Activated naive CD4-positive, alpha-beta T cell treated with anti-CD3 and anti-CD28 coated beads, Interleukin-2, amount 10 ng/mL, durations not matched to agents 7 days and 5 days (primary cell): ENCODE results near the gene FLNA.

Experiments
- CTCF ChIA-PET: fragments of 350-600 bp; sonication (Branson Sonifier 250); formaldehyde crosslinking; loops from one replicate; lab custom pipeline; 2021; ENCODE audit warnings: antibody characterized with exemption; lab: Charles Lee
- DNase-seq: peaks from one replicate; pipeline ENCODE4 v3.0.0-alpha.2; 2020
- H3K27ac Mint-ChIP-seq: one replicate; pipeline ENCODE4 v1.8.0; 2021; ENCODE audit warnings: mild to moderate bottlenecking, moderate library complexity, mixed read lengths
- H3K27me3 Mint-ChIP-seq: one replicate; pipeline ENCODE4 v1.8.0; 2021; ENCODE audit warnings: mild to moderate bottlenecking, mixed read lengths
- H3K36me3 Mint-ChIP-seq: one replicate; pipeline ENCODE4 v1.8.0; 2021; ENCODE audit warnings: mixed read lengths
- H3K4me1 Mint-ChIP-seq: one replicate; pipeline ENCODE4 v1.8.0; 2021; ENCODE audit warnings: mixed read lengths
- H3K4me3 Mint-ChIP-seq: one replicate; pipeline ENCODE4 v1.8.0; 2021; ENCODE audit warnings: mild to moderate bottlenecking, moderate library complexity, mixed read lengths
- H3K9me3 Mint-ChIP-seq: one replicate; pipeline ENCODE4 v1.8.0; 2021; ENCODE audit warnings: mixed read lengths

The FLNA gene

GRCh38 chrX:154374313-154375155 lies at the start of gene FLNA:
Gene FLNA, minus strand, starts transcription at chrX:154374634. Its CDS starts 3,389 bp downstream, at chrX:154371245.
- Mint-ChIP-seq H3K4me3 (peak within 1 kb of the TSS; percentile 80), H3K4me1 (peaks cover 26% of the 10 kb centered on the region), H3K27me3 (no peaks in the 10 kb centered on the region), H3K36me3 (peaks cover 7% of the 10 kb centered on the region), H3K9me3 (no peaks in the 10 kb centered on the region), H3K27ac (peak within 1 kb of the TSS; percentile 14)
- DNase-seq, result peak; percentile 55
- CTCF ChIA-PET, result interaction anchor here (0.9 to 2.1 kb wide), 9 partner anchors 9 to 162 kb away, joined by 3 to 17 read pairs (median 4); partner anchors contain the start of gene SLC10A3

DNA sequence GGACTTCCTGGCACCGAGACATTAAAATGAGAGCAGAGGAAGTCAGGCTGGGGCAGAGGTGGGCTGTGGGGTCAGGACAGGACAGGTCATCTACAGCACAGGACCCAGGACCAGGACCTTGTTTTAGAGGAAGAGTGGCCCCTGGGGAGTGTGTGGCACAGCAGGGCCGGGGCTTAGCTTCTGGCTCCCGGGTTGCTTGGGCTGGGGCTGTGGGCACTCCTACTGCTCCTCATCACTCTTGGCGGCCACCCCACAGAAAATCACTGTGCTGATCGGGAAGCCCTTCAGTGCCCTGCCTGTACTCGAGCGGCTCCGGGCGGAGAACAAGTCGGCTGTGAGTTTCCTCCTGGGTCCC lies 45.9 kb upstream of the FLNA start:
- CTCF ChIA-PET, result no interaction called here
- no peak overlapping the region for H3K27ac Mint-ChIP-seq
- peaks cover 7% of the 10 kb centered on the region for H3K36me3 Mint-ChIP-seq
- H3K4me1 Mint-ChIP-seq, result peaks cover 9% of the 10 kb centered on the region
- no peaks in the 10 kb centered on the region for H3K27me3 Mint-ChIP-seq
- H3K4me3 Mint-ChIP-seq, result no peak overlapping the region
- H3K9me3 Mint-ChIP-seq, result no peaks in the 10 kb centered on the region
- no peak for DNase-seq

DNA sequence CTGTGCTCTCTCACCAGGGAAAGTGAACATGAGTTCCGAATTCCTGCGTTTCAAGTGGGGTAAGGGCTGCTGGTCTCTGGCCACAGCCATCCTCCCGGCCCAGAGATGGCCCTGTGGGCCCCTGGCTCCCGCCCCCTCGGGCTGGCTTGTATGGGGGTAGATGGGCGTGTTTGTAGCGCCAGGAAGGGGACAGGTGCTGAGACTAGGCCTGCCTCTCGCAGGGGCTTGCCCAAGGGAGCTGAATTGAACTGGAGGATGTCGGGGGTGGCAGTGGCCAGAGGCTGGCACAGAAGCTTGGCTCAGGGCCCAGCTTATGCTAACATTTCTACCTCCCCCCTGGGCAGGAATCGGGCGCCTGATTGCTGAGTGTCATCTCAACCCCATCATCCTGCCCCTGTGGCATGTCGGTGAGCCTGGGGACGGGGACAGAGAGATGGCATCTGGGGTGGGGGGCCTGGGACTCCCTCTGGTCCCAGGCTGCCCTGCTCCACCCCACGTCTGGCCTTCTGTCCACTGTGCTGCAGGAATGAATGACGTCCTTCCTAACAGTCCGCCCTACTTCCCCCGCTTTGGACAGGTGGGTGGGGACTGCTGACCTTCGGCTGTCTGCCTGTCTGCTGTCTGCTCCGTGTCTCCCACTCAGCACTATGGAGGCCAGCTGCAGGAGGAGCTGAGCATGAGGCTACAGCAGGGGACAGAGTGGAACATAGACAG lies 45.4 kb upstream of the FLNA start:
- H3K4me3 Mint-ChIP-seq, result no peak overlapping the region
- H3K27me3 Mint-ChIP-seq, result no peaks in the 10 kb centered on the region
- H3K9me3 Mint-ChIP-seq, result no peaks in the 10 kb centered on the region
- no peak overlapping the region for H3K27ac Mint-ChIP-seq
- DNase-seq, result no peak
- CTCF ChIA-PET, result no interaction called here
- peaks cover 9% of the 10 kb centered on the region for H3K36me3 Mint-ChIP-seq
- H3K4me1 Mint-ChIP-seq, result peaks cover 9% of the 10 kb centered on the region

GRCh38 chrX:154419189-154419588 lies 44.8 kb upstream of the FLNA start:
- Mint-ChIP-seq H3K27me3 (no peaks in the 10 kb centered on the region), H3K9me3 (no peaks in the 10 kb centered on the region), H3K4me1 (peaks cover 5% of the 10 kb centered on the region), H3K4me3 (no peak overlapping the region), H3K36me3 (peaks cover 9% of the 10 kb centered on the region), H3K27ac (no peak overlapping the region)
- CTCF ChIA-PET, result no interaction called here
- DNase-seq, result no peak

GRCh38 chrX:154417157-154417556 lies 42.7 kb upstream of the FLNA start:
- Mint-ChIP-seq H3K4me1 (peaks cover 11% of the 10 kb centered on the region), H3K27ac (no peak overlapping the region), H3K36me3 (peaks cover 16% of the 10 kb centered on the region), H3K27me3 (no peaks in the 10 kb centered on the region), H3K4me3 (no peak overlapping the region), H3K9me3 (no peaks in the 10 kb centered on the region)
- CTCF ChIA-PET, result no interaction called here
- no peak for DNase-seq

- peak overlapping the region; percentile 92 for H3K27ac Mint-ChIP-seq
- no peaks in the 10 kb centered on the region for H3K9me3 Mint-ChIP-seq
- CTCF ChIA-PET, result no interaction called here
- peak overlapping the region; percentile 93 for H3K4me3 Mint-ChIP-seq
- no peak for DNase-seq
- peaks cover 26% of the 10 kb centered on the region for H3K4me1 Mint-ChIP-seq
- H3K27me3 Mint-ChIP-seq, result no peaks in the 10 kb centered on the region
- peaks cover 24% of the 10 kb centered on the region for H3K36me3 Mint-ChIP-seq
Measured at GRCh38 chrX:154413142-154413541, 38.7 kb upstream of the FLNA start.

DNA sequence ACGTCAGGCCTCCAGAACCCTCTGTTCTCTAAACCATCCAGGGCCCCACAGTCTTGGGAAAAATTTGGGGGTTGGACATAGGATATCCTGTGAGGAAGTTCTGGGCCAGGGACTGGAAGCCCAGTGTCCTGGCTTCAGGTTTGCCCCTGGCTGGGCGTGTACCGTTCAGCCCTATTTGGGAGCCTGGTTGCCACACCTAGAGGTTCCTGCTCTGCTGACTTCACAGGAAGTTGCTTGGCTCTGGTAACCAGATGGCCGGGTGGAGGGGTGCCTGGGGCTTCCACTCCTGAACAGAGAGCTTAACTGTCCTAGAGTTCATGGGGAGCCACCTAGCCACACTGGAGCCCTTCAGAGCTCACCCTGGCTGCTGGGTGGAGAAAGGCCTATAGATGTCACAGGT lies 38.0 kb upstream of the FLNA start:
- no peaks in the 10 kb centered on the region for H3K27me3 Mint-ChIP-seq

GRCh38 chrX:154411981-154412340 lies 37.5 kb upstream of the FLNA start:
- peak; percentile 73 for DNase-seq
- H3K36me3 Mint-ChIP-seq, result peaks cover 24% of the 10 kb centered on the region
- peak overlapping the region; percentile 93 for H3K4me3 Mint-ChIP-seq
- H3K4me1 Mint-ChIP-seq, result peaks cover 26% of the 10 kb centered on the region
- H3K9me3 Mint-ChIP-seq, result no peaks in the 10 kb centered on the region
- H3K27me3 Mint-ChIP-seq, result no peaks in the 10 kb centered on the region
- CTCF ChIA-PET, result interaction anchor here (1.2 kb wide), 1 partner anchor 12 kb away, joined by 8 read pairs; no protein-coding TSS in a partner anchor
- H3K27ac Mint-ChIP-seq, result peak overlapping the region; percentile 92

More for the DNA sequence above, 38.0 kb upstream of the FLNA start:
- Mint-ChIP-seq H3K4me1 (peaks cover 26% of the 10 kb centered on the region), H3K4me3 (peak overlapping the region; percentile 93), H3K36me3 (peaks cover 24% of the 10 kb centered on the region), H3K27ac (peak overlapping the region; percentile 92), H3K9me3 (no peaks in the 10 kb centered on the region)
- DNase-seq, result peak; percentile 64
- CTCF ChIA-PET, result interaction anchor here (1.2 kb wide), 1 partner anchor 13 kb away, joined by 8 read pairs; no protein-coding TSS in a partner anchor

- H3K27ac Mint-ChIP-seq, result peak within 1 kb of the TSS; percentile 70
- peaks cover 20% of the 10 kb centered on the region for H3K36me3 Mint-ChIP-seq
- DNase-seq, result peak; percentile 45
- CTCF ChIA-PET, result interaction anchor here (1.0 to 3.0 kb wide), 2 partner anchors 10 to 118 kb away, joined by 3 to 14 read pairs; partner anchors contain the start of gene RPL10
- peak within 1 kb of the TSS; percentile 70 for H3K4me3 Mint-ChIP-seq
- H3K27me3 Mint-ChIP-seq, result no peaks in the 10 kb centered on the region
- H3K9me3 Mint-ChIP-seq, result no peaks in the 10 kb centered on the region
- H3K4me1 Mint-ChIP-seq, result peaks cover 23% of the 10 kb centered on the region
Measured at GRCh38 chrX:154409222-154409871, 34.9 kb upstream of the FLNA start, which contains the start of gene DNASE1L1. Gene DNASE1L1, minus strand, starts transcription at chrX:154409254. Its CDS starts 3,686 bp downstream, at chrX:154405568.

- Mint-ChIP-seq H3K27ac (peak overlapping the region; percentile 70), H3K27me3 (no peaks in the 10 kb centered on the region), H3K36me3 (peaks cover 17% of the 10 kb centered on the region), H3K4me1 (peaks cover 21% of the 10 kb centered on the region), H3K9me3 (no peaks in the 10 kb centered on the region), H3K4me3 (peak overlapping the region; percentile 70)
- CTCF ChIA-PET, result interaction anchor here (1.0 to 3.0 kb wide), 2 partner anchors 9 to 118 kb away, joined by 3 to 14 read pairs; partner anchors contain the start of gene RPL10
- DNase-seq, result no peak
Measured at GRCh38 chrX:154408659-154409221, 34.3 kb upstream of the FLNA start.

DNA sequence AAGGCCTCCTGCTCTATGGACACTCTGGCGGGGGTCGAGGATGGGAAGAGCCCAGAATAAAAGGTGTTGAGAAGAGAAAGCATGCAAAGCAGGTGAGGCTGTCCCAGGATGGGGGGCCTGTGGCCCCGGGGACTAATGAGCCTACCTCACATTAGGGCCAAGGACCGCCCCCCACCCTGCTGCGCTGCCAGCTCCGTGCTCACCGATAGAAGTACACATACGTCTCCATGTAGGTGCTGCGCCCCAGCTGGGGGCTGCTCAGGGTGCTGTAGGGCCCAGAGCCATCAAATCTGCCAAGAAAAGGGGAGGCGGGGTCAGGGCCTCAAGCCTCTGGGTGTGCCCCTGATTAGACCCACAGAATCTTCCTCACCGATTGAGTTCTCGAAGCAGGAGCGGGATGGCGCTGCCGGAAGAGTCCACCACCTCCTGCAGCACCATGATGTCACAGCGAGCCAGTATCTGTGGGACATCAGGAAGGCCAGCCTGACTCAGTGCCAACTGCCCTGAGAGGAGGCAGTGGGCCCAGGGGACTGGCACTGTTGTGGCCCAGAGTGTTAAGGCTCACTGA lies 30.3 kb upstream of the FLNA start:
- H3K4me3 Mint-ChIP-seq, result no peak overlapping the region
- CTCF ChIA-PET, result no interaction called here
- H3K9me3 Mint-ChIP-seq, result no peaks in the 10 kb centered on the region
- H3K4me1 Mint-ChIP-seq, result peaks cover 24% of the 10 kb centered on the region
- H3K27me3 Mint-ChIP-seq, result no peaks in the 10 kb centered on the region
- DNase-seq, result no peak
- peaks cover 20% of the 10 kb centered on the region for H3K36me3 Mint-ChIP-seq
- H3K27ac Mint-ChIP-seq, result no peak overlapping the region

DNA sequence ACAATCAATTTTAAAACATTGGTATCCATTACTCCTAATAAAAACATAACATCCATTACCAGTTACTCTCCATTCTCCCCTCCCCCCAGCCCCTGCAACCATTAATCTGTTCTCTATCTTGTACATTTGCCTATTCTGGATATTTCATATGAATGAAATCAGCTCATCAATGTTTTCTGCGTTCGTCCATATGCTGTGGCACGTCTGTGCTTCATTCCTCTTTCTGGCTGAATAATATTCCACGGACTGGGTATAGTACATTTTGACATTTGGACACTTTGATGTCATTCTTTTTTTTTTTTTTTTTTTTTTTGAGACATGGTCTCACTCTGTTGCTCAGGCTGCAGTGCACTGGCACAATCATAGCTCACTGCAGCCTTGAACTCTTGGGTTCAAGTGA lies 29.4 kb upstream of the FLNA start:
- no peak for DNase-seq
- CTCF ChIA-PET, result no interaction called here
- Mint-ChIP-seq H3K4me3 (no peak overlapping the region), H3K27ac (no peak overlapping the region), H3K27me3 (peaks cover under 1% of the 10 kb centered on the region), H3K4me1 (peaks cover 27% of the 10 kb centered on the region), H3K9me3 (no peaks in the 10 kb centered on the region), H3K36me3 (peaks cover 26% of the 10 kb centered on the region)

- Mint-ChIP-seq H3K27me3 (peaks cover 4% of the 10 kb centered on the region), H3K4me3 (no peak overlapping the region), H3K27ac (peak overlapping the region; percentile 28), H3K36me3 (peaks cover 27% of the 10 kb centered on the region), H3K4me1 (peaks cover 22% of the 10 kb centered on the region), H3K9me3 (no peaks in the 10 kb centered on the region)
- no peak for DNase-seq
- CTCF ChIA-PET, result no interaction called here
Measured at GRCh38 chrX:154403192-154403591, 28.8 kb upstream of the FLNA start.
